Superior temporal gyrus (tissue), 1 donor: ENCODE results near the gene L3MBTL3.

Experiments
- DNase-seq: peaks from one replicate; pipeline ENCODE4 v3.0.0-alpha.2; 2016; ENCODE audit errors: extremely low spot score

The L3MBTL3 gene

GRCh38 chr6:130027948-130028347 is 9.6 kb downstream of the L3MBTL3 start:
- DNase-seq, result no peak

DNA sequence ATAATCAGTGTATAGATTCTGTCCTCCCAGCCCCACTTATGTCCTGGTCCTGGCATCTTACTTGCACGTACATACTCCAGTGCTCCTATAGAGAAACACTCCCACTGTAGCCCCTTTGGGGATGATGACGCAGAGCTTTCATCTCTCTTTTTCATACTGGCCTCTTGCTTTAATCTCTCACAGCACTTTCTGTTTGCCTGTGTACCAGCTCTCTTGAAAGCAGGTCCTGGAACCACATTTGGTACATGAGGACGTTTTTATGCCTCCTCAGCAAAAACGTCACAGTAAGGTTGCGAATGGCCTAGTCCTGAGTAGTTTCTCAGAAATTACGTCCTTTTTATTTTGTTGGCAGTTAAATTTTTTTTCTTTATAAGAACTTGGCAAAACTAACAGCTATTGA is 10.8 kb downstream of the L3MBTL3 start:
- no peak for DNase-seq

- no peak for DNase-seq
These were observed 14.5 kb downstream of the L3MBTL3 start for GRCh38 chr6:130032758-130033340.

DNA sequence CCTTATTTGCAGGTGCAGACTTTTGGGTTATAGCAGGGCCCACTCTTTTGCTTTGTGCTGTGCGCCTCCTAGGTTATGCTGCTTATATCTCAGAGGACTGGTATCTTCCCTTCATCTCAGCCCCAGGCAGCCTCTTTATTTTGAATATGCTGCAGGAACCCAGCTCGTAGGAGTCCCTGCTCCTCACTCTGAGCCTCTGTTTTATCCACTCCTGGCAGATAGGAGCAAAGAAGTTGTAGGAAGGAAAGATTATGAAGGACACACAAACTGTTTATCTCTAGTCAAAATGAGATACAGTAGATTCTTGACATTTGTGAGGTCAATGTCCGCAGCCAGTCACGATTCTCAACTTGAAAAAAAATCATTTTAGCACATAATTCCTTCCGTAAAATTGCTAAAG is 15.6 kb downstream of the L3MBTL3 start:
- no peak for DNase-seq

- no peak for DNase-seq
These were observed 16.2 kb downstream of the L3MBTL3 start for GRCh38 chr6:130034378-130035146.

- no peak for DNase-seq
These were observed 16.8 kb downstream of the L3MBTL3 start for GRCh38 chr6:130035211-130035610.

DNA sequence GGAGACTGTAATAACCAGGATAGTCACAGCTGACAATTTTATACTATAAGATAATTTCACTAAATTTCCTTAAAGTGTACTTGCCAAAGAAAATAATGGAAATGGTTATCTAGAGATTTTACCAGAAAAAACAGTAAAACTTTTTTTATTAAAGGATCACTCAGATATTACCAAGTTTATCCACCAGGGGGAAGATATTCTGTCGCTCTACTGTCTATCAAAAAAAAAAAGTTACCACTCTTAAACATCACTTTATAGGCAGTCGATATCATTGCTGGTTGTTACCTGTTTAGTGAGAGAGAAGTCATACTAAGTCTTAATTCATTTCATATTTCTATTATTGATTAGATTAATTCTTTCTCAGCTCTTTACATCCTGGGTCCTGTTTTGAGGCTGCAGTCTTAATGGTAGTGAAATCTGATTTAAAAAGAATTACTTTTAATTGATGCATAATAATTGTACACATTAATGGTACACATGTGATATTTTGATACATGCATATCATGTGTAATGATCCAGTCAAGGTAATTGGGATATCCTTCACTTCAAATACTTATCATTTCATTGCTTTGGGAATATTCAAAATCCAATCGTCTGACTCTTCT is 18.9 kb downstream of the L3MBTL3 start:
- DNase-seq, result no peak

- DNase-seq, result no peak
These were observed 23.2 kb downstream of the L3MBTL3 start for GRCh38 chr6:130041594-130041993.

- no peak for DNase-seq
These were observed 25.0 kb downstream of the L3MBTL3 start for GRCh38 chr6:130043344-130043743.

DNA sequence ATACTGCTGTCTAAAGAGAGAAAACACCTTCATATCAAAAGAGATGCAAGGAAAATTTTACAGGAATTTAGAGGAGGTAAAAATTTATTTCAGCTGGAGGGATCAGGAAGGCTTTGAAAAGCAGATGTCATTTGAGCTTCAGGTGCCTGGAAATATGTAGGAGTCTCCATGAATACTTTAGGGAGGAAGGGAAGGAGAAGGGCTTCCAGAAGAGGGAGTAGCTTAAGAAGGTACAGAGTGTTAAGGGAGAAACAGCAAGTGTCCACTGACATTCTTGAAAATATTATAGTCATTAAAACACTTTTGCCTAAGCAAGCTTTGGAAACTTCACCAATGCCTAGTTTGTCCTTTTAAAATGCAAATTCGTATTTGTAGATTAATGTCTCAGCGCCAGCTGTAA is 27.2 kb downstream of the L3MBTL3 start:
- no peak for DNase-seq

- DNase-seq, result no peak
These were observed 28.3 kb downstream of the L3MBTL3 start for GRCh38 chr6:130046671-130047070.

DNA sequence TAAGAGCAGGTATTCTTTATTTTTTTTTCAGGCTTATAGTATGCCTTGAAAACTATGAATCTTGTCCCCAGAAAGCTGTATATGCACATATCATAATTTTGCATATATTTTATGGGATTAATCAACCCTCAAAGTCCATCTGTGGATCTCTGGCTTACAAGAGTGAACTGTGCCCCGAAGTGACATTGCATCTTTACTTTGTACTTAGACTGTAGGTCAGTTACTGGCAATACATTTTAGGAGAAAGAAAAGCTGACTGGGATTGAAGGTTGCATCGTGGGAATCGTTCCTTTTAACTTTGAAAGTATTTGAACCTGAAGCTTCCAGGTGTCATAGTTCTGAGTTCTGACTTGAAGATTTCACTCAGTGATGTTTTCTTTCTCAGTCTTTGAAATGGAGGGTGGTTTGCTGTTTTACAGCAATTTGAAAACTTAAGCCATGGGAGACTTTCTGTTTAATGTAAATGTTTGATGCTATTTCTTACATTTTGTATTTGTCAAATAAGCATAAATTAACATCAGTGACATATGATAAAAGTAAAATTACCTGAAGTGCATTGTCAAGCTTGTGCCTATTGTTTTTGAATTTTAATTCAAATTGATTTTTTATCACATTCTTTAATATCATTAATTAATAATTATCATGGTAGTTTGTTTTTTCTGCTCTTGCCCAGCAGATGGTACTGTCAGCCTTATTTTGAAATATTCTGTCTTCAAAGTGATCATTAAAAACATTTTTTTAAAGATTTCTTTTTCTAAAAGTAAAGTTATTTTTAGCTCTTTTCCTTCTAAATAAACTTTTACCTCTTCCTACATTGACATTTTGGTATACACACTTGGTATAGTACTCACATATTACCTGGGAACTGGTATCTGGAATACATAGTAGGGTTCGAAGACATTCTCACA is 29.0 kb downstream of the L3MBTL3 start:
- DNase-seq, result no peak

DNA sequence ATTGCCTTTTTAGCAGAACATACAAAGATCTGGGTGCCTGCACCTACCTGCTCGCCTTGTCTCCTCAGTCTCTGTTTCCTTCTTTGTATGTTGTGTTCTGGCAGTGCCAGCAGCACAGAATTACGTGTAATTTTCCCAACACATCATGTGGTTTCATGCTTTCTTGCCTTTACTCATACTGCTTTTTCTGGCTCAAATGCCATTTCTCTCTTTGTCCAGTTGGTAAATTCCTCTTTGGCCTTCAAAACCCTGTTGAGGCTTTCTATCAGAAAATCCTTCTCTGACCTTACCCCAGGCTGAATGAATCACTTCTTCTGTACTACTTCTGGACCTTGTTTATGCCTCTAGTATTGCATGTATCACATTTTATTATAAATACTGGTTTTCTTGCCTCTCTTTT is 31.8 kb downstream of the L3MBTL3 start:
- DNase-seq, result no peak

DNA sequence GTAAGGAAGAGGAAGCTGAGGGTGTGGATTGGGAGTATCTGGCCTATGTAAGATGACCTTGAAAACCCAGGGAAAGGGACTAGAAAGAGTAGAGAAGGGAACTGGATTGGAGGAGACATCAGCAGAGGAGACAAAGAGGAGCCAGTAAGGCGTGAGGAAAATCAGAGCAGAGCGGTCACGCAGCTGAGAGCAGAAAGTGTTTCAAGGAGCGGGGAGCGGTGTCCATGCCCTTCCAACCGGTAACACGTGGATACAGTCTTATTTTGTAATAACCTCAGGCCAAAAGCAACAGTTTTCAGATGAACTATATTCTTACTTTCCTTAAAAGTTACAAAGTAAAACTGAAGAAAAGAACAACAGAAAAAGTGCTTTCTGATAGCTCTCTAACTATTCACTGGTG is 36.3 kb downstream of the L3MBTL3 start:
- DNase-seq, result no peak

GRCh38 chr6:130055271-130055670 is 36.9 kb downstream of the L3MBTL3 start:
- no peak for DNase-seq

DNA sequence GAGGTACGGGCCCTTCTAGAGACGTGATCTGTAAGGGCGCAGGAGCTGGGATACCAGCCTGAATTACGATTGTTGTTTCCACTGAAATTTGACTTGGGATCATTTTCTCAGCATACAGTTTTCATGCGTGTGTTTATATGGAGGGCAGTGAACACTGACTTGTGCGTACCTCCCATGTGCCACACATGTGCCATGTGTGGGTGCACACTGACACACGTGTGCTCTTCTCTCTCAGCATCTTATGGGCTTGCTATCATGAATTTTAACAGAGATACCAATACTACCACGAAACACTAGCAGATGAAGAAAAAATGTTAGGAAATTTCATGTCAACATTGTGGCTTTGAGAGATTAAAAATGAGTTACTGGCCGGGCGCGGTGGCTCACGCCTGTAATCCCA is 39.1 kb downstream of the L3MBTL3 start:
- no peak for DNase-seq

- no peak for DNase-seq
These were observed 45.4 kb downstream of the L3MBTL3 start for GRCh38 chr6:130063806-130064205.

DNA sequence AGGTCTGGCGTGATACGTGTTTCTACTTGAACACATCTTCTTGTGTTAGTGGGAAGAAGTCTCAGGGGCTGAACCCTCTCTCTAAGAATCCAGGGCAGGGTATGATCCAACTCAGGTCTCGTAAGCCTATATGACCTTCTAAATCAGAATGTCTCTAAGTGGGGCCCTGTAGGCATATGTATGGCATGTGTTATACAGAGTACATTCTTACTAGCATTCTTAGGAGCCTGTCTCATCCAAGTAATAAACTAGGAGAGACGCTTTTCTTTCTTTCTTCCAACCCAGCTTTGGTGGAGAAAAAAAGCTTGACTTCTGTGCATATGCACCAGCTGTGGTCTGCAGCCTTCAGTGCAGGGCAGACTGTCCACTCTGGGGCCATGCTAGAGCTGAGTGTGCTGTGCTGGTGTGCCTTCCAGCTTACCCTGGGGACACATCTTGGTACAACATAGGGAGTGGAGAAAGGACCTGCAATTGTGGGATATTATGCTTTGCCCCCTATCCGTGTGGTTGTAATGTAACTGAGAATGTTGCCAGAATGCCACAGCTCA is 47.3 kb downstream of the L3MBTL3 start:
- DNase-seq, result no peak

DNA sequence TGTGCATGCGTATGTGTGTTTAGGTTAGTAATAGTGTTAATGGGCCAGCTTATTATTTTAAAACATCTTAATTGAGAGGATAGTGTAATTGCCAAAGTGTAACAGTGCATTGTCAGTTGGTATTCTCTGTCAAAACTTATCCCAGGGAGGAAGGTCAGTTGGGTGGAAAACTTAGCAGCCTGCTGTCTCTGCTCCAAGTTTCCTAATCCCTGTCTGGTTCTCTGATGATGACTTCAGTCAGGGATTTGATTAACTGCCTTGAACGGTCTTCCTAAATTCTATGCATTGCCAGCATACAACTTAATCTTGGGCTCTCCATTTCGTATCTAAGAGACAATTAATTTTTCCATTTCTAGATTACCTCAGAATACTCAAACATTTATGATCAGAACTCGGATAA is 51.1 kb downstream of the L3MBTL3 start:
- no peak for DNase-seq

GRCh38 chr6:130070326-130070725 is 51.9 kb downstream of the L3MBTL3 start:
- DNase-seq, result no peak

DNA sequence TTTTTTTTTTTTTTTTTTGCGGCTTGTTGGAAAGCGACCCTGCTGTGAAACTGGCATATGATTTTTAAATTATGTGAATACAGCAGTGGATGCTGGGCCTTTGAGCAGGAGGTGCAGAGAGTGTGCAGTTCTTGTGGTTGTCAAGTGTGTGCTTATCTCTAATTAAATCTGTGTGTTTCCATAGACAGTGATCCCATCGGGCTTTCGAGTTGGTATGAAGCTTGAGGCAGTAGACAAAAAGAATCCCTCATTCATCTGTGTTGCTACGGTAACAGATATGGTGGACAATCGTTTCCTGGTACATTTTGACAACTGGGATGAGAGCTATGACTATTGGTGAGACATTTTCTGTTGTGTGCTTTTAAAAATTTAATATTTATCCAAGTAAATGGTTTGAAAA is 52.4 kb downstream of the L3MBTL3 start:
- DNase-seq, result peak; percentile 35

GRCh38 chr6:130075879-130076460 is 57.6 kb downstream of the L3MBTL3 start:
- no peak for DNase-seq
